HG03095 (cell line): Measurements from ENCODE around the gene MEOX1.
"Not testable (repeated sequence)": the region's sequence is repeated elsewhere in the genome, so short reads cannot be mapped to it uniquely, and the experiment has no call there.

Experiments
- ATAC-seq: cut with Tn5 transposase; IDR thresholded peaks from one replicate; pipeline ENCODE4 v1.9.1; 2021; ENCODE audit warnings: moderate library complexity; ENCODE audit not compliant: unreplicated experiment

The MEOX1 gene

GRCh38 chr17:43619705-43620104 lies 42.0 kb downstream of the MEOX1 start:
- no peak for ATAC-seq

DNA sequence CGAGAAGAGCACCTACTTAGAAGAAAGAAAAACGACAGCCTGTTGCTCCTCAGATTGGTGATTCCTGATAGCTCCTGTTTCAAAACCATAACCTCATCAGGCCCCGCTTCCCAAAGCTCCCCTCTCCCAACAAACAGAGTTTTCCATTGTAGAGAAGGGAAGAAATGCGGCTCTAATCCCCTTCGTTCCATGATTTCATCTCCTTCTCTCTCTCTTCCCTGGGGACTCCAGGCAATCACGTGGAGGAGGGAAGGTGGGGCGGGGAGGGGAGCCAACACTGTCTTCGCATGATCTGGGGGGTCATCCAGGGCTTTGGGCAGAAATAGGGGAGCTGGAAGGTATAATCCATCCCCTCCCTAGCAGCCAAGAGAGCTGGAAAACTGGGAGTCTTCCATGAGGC lies 43.4 kb downstream of the MEOX1 start:
- no peak for ATAC-seq

GRCh38 chr17:43616852-43617251 lies 44.9 kb downstream of the MEOX1 start:
- ATAC-seq, result no peak

GRCh38 chr17:43616421-43616820 lies 45.3 kb downstream of the MEOX1 start:
- ATAC-seq, result no peak

GRCh38 chr17:43616029-43616351 lies 45.7 kb downstream of the MEOX1 start:
- no peak for ATAC-seq

- ATAC-seq, result no peak
These were observed 46.2 kb downstream of the MEOX1 start for GRCh38 chr17:43615330-43616028.

DNA sequence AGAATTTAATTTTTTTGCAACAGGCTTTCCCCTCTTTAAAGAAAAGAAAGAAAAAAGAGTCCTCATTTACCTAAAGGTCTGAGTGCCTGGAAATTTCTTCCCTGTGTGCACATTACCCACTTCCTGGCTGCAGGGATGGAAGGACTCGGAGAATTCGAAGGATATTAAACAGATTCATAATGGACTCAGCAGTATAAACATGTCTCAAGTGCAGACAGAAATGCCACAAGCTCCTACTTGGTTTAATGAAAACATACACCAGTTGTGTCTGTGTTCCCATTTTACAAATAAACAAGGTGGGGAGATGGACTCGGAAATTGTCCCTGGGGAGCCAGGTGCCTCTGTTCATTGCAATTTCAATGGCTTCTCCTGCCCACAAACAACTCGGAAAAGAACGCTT lies 47.2 kb downstream of the MEOX1 start:
- ATAC-seq, result no peak

DNA sequence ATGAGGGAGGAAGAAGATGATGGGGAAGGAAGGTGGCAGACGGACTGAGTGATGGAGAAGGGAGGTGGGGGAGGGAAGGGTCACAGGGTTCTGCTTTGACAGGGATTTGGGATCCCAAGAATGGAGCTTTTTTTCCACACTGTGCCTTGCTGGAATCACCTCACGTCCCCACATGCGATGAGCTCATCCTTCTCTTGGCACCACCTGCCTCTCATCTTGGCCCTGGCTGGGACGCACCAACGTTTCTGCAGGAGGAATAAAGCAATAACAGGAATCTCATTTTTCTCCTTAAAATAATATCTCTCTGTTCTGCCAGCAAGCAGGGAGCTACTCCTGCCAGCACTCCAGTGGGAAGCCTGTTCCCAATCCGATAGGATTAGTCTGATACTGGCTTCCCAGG lies 47.8 kb downstream of the MEOX1 start:
- ATAC-seq, result no peak

DNA sequence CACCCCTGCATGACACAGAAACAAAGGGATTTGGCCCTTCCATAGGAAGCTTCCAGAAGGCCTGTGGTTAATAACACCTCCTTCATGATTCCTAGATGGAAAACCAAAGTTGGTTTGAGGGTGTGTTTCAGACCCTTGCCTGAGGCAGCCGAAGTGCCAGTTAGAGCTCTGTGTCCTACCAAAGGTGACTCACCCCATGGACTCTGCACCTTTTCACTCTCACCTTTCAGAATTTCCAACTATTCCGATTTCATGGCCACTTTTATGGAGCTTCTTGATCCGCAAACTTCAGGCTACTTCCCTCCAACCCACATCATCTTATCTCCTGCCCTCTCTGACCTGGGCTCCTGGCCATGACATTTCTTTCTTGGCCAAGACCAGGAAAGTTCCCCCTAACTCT lies 49.2 kb downstream of the MEOX1 start:
- no peak for ATAC-seq

GRCh38 chr17:43611230-43611969 lies 50.3 kb downstream of the MEOX1 start:
- no peak for ATAC-seq

DNA sequence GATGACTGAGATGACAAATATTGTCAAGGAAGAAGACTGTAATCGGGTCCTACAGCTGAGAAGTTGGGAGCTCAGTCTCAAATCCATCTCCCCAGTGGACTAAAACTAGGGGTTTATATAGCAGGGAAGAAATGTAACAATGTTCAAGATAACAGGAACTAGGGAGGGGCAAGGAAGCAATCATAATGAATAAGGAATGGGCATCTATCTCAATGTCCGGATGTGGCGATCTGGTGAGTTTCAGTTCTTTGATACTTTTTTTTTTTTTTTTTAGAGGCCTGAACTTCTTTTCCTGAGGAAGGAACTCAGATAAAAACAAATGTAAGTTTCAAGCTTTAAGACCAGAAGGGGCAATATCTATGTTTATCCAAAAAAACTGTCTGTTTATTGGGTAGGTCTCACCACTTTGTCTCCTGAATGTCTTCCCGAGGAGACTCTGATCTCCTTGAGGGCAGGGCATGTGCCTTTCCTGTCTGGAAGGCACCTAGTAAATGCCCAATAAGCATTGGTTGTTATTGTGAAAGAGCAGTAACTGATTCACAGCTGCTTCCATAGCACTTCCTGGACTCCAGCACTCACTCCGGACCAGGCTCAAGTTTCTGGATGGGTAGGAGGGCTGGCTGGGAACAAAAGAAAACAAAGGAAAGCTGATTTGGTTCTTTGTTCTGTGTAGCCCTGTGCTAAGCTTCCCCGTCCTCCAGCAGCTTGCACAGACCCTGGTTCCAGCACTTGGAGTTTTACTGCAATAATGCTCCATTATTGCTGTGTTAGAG lies 51.9 kb downstream of the MEOX1 start:
- no peak for ATAC-seq

DNA sequence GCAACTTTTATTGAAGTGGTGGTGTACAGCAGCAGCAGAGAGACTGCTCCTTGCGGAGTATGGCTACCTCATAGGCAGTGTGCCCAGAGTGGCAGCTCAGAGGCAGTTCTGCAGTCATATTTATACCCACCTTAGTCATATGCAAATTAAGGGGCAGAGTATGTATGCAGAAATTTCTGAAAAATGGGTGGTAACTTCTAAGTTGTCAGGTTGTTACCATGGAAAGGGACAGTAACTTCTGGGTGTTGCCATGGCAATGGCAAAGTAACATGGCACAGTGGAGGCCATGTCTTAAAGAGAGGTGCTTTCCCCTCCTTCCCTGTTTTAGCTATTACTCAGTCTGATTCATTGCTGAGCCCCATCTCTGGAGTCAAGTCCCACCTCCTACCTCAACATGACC lies 53.4 kb downstream of the MEOX1 start:
- no peak for ATAC-seq

- ATAC-seq, result no peak
These were observed 57.2 kb downstream of the MEOX1 start for GRCh38 chr17:43604549-43604948.

DNA sequence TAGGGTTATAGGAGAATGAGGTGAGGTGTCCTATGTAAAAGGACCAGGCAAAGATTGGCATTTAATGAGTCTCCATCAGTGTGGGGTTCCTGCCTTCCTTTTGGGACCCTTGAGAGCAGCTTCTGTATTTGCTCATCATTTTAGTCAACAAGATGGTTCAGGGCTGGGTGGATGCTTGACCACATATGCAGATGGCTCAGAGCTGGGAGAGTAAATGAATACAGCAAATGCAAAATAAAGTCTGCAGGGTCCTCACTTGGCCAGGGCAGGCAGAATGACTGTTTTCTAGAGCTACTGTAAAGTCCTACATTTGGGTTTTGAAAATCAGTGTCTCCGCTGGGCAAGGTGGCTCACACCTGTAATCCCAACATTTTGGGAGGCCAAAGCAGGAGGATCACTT lies 58.4 kb downstream of the MEOX1 start:
- no peak for ATAC-seq

- not testable (repeated sequence) for ATAC-seq
These were observed 59.2 kb downstream of the MEOX1 start for GRCh38 chr17:43602556-43602955.

DNA sequence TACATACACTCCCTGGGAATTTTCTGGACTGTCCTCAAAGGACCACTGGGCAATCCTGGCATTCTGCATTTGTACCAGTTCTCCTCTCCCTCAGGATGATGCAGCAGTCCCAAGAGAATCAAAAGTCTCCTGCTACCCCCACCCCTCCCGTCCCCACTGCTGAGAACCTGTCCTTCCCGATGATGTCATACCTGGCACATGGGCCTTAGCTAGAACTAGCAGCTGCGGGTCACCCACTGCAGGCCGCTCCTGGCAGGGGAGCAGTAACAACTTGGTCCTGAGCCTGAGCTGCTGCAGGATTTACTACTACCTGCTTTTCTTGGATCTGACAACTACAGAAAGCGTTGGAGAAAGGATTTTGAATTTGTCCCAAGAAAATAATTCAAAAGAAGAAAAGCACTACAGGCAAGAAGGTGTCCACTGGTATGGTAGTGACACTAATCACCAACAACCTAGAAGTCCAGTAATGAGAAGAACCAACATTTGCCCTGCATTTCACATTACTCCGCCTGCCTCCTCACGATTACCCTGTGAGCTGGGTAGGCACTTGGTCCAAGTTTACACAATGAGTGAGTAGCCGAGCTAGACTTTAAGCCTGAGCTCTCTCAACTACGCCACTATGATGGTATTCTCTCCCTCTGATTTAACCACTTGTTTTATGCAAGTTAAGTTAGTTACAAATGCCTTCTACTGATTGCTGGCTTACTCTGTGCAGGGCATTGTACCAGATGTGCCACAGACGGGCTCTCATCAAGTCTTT lies 60.3 kb downstream of the MEOX1 start:
- no peak for ATAC-seq

DNA sequence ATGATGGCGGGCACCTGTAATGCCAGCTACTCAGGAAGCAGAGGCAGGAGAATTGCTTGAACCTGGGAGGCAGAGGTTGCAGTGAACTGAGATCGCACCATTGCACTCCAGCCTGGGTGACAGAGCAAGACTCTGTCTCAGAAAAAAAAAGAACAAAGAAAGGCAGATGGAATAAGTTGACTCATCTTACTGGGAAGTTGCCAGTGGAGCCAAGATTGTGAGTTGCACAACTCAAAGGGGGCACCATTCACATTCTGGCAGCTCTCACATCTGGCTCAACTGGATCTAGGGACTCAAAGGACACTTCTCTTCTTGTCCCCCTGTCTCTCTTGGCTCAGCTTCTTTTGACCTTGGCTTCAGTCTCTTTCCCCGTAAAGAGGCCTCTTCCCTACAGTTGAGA lies 61.9 kb downstream of the MEOX1 start:
- ATAC-seq, result no peak

DNA sequence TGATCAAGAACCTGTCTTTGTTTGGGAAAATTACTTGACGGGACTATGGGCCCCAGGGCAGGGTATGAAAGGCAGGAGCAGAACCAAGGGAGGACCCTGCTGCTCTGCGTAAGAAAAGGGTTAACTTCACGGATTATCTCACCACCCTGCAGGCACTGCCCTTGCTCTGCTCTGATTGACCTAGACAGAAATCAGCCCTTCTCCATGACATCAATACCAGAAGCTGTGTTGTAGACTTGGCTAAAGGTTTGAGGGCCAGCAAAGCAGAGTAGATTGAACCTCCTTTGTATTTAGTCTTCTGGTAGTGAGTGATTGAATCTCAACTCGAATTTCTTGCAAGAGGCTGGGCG lies 62.7 kb downstream of the MEOX1 start:
- ATAC-seq, result no peak

DNA sequence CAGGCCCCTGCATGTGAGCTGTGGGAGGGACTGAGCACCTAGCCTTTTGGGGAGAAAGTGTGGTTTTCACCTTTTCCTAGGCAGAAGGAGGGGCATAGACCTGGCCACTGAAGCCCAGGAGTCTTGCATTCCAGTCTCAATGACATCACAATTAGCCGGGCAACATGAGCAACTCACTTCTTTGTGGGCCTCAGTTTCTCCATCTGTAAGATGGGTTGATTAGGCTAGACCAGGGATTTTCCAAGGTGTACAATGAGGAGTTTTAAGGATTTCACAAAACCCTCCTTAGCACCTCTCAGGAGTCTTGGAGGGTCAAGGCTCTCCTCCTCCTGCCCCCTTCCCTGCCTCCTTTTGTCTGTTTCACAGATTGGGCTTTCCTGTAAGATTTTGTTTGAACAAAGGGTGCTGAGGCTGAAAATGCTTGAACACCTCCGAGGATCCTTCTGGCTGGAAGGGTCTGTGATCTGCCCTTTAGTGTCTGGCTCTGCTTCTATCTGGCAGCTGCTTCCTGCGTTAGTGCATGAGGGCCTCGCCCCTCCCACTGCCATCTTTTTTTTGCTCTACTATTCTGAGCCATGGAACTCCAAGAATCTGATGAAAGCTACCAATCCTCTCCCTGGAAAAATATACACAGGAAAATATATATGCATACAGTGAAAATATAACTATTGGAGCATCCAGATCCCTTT lies 63.2 kb downstream of the MEOX1 start:
- ATAC-seq, result no peak

GRCh38 chr17:43597624-43598356 lies 63.9 kb downstream of the MEOX1 start:
- ATAC-seq, result no peak
